Measurements from ENCODE around the gene TNNI2.

The TNNI2 gene

GRCh38 chr11:1881442-1882264 lies 42.9 kb downstream of the TNNI2 start:
- TF ChIP-seq CTCF (IDR thresholded peaks at IDR 0.05), result no peak

GRCh38 chr11:1882265-1883238 lies 43.8 kb downstream of the TNNI2 start:
- peak; percentile 89 for TF ChIP-seq CTCF (IDR thresholded peaks at IDR 0.05)

GRCh38 chr11:1883346-1884302 lies 44.8 kb downstream of the TNNI2 start:
- TF ChIP-seq CTCF (IDR thresholded peaks at IDR 0.05), result no peak

GRCh38 chr11:1884303-1884700 lies 45.5 kb downstream of the TNNI2 start:
- no peak for TF ChIP-seq CTCF (IDR thresholded peaks at IDR 0.05)

- no peak for TF ChIP-seq CTCF (IDR thresholded peaks at IDR 0.05)
Measured at GRCh38 chr11:1887451-1888346, 48.9 kb downstream of the TNNI2 start.

- TF ChIP-seq CTCF (IDR thresholded peaks at IDR 0.05), result no peak
Measured at GRCh38 chr11:1888347-1888753, 49.6 kb downstream of the TNNI2 start.
